Measurements from ENCODE around the gene CISD3.

GRCh38 chr17:38768417-38768816 is 38.3 kb downstream of the CISD3 start:
- TF ChIP-seq CTCF (IDR thresholded peaks at IDR 0.05; ENCODE audit: low read length): no peak
- no peak for TF ChIP-seq EZH2 (IDR thresholded peaks at IDR 0.05; ENCODE audit: borderline replicate concordance, low read length)

All from OCI-LY1 (cell line).